GM21576 (cell line): ENCODE measurements around the gene HOXD11.
A peak's percentile ranks its signal among the peaks of the same experiment; 100 is the strongest.

Experiments used
- ATAC-seq: cut with Tn5 transposase; IDR thresholded peaks from one replicate; pipeline ENCODE4 v1.9.1; 2021; ENCODE audit warnings: mild to moderate bottlenecking, moderate library complexity; ENCODE audit not compliant: unreplicated experiment

Gene HOXD11

GRCh38 chr2:176130957-176131847 is 24.1 kb downstream of the HOXD11 start:
- no peak for ATAC-seq

GRCh38 chr2:176131848-176132158 is 24.7 kb downstream of the HOXD11 start:
- ATAC-seq: no peak

- no peak for ATAC-seq
Observed at GRCh38 chr2:176132205-176133171, 25.4 kb downstream of the HOXD11 start.

GRCh38 chr2:176133389-176133788 is 26.3 kb downstream of the HOXD11 start:
- ATAC-seq: no peak

- no peak for ATAC-seq
Observed at GRCh38 chr2:176134035-176134434, 27.0 kb downstream of the HOXD11 start.

- no peak for ATAC-seq
Observed at GRCh38 chr2:176135035-176135440, 28.0 kb downstream of the HOXD11 start.

GRCh38 chr2:176136374-176137251 is 29.5 kb downstream of the HOXD11 start:
- no peak for ATAC-seq

GRCh38 chr2:176137252-176137580 is 30.1 kb downstream of the HOXD11 start:
- ATAC-seq: no peak

GRCh38 chr2:176137906-176138305 is 30.8 kb downstream of the HOXD11 start:
- no peak for ATAC-seq

GRCh38 chr2:176138526-176138922 is 31.4 kb downstream of the HOXD11 start:
- no peak for ATAC-seq

- ATAC-seq: no peak
Observed at GRCh38 chr2:176138923-176139660, 32.0 kb downstream of the HOXD11 start.

- no peak for ATAC-seq
Observed at GRCh38 chr2:176139661-176140512, 32.8 kb downstream of the HOXD11 start.

GRCh38 chr2:176140513-176141317 is 33.6 kb downstream of the HOXD11 start:
- peak; percentile 87 for ATAC-seq

- no peak for ATAC-seq
Observed at GRCh38 chr2:176142281-176142680, 35.2 kb downstream of the HOXD11 start.

GRCh38 chr2:176145085-176145969 is 38.2 kb downstream of the HOXD11 start:
- ATAC-seq: no peak

GRCh38 chr2:176146101-176146500 is 39.0 kb downstream of the HOXD11 start:
- ATAC-seq: no peak

- ATAC-seq: no peak
Observed at GRCh38 chr2:176146645-176147044, 39.6 kb downstream of the HOXD11 start.
